ENCODE data around the gene SPAG17. TPM values are rescaled to one million over a fixed set of nuclear protein-coding genes. Genes with fewer than 3 reads are reported as not detected.

Gene SPAG17
- total RNA-seq, 1 experiment from 2014 or later = 0.18 TPM

- peaks cover 9% of the 10 kb centered on the region for H3K4me1 ChIP-seq
- DNase-seq = no peak
- H3K9me3 ChIP-seq (replicated peaks) = no peaks in the 10 kb centered on the region
- H3K36me3 ChIP-seq = no peaks in the 10 kb centered on the region
- H3K27ac ChIP-seq = no peak overlapping the region
- H3K27me3 ChIP-seq = no peaks in the 10 kb centered on the region
- H3K4me3 ChIP-seq = no peak overlapping the region
Observed at GRCh38 chr1:117971777-117972176, 213.3 kb downstream of the SPAG17 start.

DNA sequence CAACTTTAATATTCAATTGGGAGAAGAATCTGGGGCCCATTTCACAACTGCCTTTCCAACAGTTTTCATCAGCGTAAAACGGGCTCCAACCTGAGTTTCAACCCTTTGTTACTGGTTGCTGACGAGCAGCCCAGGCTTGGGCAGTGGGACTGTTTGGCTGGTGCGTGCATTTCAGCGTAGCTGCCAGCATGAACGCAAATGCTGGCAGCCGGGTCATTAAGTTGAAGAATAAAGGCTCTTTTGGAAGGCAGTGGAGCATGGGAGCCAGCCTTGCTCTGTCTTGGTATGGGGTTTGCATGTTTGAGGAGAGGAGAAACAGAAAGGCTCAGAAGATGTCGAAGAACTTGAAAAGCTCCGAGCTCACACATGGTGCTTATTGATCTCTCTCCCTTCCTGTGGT, 214.8 kb downstream of the SPAG17 start:
- H3K36me3 ChIP-seq = no peaks in the 10 kb centered on the region
- no peak overlapping the region for H3K4me3 ChIP-seq
- DNase-seq = no peak
- no peak overlapping the region for H3K27ac ChIP-seq
- no peaks in the 10 kb centered on the region for H3K27me3 ChIP-seq
- H3K9me3 ChIP-seq (replicated peaks) = no peaks in the 10 kb centered on the region
- peaks cover 11% of the 10 kb centered on the region for H3K4me1 ChIP-seq

DNA sequence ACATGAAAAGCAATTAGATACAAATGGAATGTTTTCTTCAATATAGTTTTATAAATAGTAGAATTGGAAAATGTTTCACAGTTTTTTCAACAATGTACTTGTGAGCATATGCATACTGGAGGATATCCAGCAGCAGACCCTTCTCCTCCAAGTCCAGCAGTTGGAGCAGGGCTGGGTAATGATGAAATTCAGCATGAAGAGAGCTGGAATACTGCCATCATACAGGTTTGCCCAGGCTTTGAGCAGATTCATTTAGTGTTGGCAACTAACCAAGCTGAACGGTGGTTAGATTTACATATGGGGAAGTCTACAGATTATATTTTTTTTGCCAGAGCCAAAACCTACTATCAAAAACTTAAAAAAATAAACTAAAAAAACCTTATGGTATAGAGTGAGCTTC, 217.1 kb downstream of the SPAG17 start:
- Histone ChIP-seq H3K36me3 (peaks cover 2% of the 10 kb centered on the region), H3K27me3 (no peaks in the 10 kb centered on the region), H3K4me3 (no peak overlapping the region), H3K27ac (no peak overlapping the region; the same call in 1 of the 2 replicates), H3K4me1 (peaks cover 11% of the 10 kb centered on the region), H3K9me3 (replicated peaks) (no peaks in the 10 kb centered on the region)
- DNase-seq = peak; percentile 40 to 69

DNA sequence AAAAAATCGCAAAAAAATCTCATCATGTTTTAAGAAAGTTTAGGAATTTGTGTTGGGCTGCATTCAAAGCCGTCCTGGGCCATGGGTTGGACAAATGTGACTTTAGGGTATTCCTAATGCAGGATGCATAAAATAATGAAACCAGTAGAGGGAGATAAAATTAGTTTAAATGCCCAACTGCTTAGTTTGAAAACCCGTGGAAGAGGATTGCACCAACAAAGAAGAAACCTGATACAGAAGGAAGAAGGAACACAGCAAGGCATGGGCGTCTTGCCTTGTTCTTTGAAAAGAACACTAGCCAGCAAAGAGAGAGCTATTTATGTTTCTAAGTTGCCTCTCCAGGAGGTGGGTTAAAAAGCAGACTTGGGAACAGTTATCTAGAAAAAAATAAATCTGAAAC, 217.6 kb downstream of the SPAG17 start:
- Histone ChIP-seq H3K36me3 (peaks cover 5% of the 10 kb centered on the region), H3K9me3 (replicated peaks) (no peaks in the 10 kb centered on the region), H3K4me3 (no peak overlapping the region), H3K27ac (no peak overlapping the region; the same call in 1 of the 2 replicates), H3K27me3 (no peaks in the 10 kb centered on the region), H3K4me1 (peaks cover 11% of the 10 kb centered on the region)
- peak; percentile 7 to 60 for DNase-seq

- Histone ChIP-seq H3K9me3 (replicated peaks) (no peaks in the 10 kb centered on the region), H3K27me3 (no peaks in the 10 kb centered on the region), H3K27ac (no peak overlapping the region), H3K4me1 (peaks cover 23% of the 10 kb centered on the region), H3K36me3 (peaks cover 21% of the 10 kb centered on the region), H3K4me3 (no peak overlapping the region)
- DNase-seq = no peak
Observed at GRCh38 chr1:117964290-117965038, 220.6 kb downstream of the SPAG17 start.

DNA sequence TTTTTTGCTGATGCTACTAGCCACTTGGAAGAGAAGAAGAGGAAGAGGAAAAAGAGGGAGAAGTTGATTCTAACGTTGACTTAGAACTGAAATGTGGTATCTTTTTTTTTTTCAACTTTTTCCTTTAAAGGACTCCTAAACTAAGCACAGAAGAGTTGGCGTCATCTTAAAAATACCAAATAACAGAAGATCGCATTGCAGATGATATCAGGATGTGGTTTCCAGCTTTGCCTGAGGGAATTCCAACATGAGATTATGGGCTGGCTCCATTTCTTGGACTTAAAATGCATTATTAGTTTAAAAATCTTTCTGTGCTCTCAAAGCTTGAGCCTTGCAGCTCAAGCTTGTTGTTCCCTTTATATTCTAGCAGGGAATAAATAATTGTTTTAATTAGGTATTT, 225.7 kb downstream of the SPAG17 start:
- Histone ChIP-seq H3K27ac (peak overlapping the region; percentile 12), H3K27me3 (no peaks in the 10 kb centered on the region), H3K9me3 (replicated peaks) (no peaks in the 10 kb centered on the region), H3K4me1 (peaks cover 19% of the 10 kb centered on the region), H3K4me3 (no peak overlapping the region), H3K36me3 (peaks cover 68% of the 10 kb centered on the region)
- peak; percentile 43 to 75 for DNase-seq

- Histone ChIP-seq H3K27me3 (no peaks in the 10 kb centered on the region), H3K9me3 (replicated peaks) (no peaks in the 10 kb centered on the region), H3K4me3 (no peak overlapping the region), H3K4me1 (no peaks in the 10 kb centered on the region), H3K36me3 (peaks cover 96% of the 10 kb centered on the region), H3K27ac (no peak overlapping the region)
- no peak for DNase-seq
Observed at GRCh38 chr1:117952386-117952785, 232.6 kb downstream of the SPAG17 start.

DNA sequence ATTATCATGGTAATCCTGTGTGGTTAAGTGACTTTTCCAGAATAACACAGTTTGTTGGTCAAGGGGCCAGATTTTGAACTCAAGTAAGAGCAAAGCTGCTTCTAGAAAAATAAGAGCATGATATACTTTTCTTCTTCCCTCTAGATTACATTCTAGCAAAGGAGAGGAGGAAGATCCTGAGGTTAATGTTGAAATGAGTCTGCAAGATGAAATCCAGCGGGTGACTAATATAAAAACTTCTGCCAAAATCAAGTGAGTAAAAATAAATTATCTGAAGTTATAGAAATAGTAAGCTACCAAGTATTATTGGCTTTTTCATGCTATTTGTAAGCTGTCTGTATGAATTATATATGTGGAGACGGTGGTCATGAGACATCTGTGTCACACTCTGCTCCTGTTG, 242.7 kb downstream of the SPAG17 start:
- peaks cover 85% of the 10 kb centered on the region for H3K36me3 ChIP-seq
- DNase-seq = no peak
- no peaks in the 10 kb centered on the region for H3K9me3 ChIP-seq (replicated peaks)
- no peak overlapping the region for H3K4me3 ChIP-seq
- H3K4me1 ChIP-seq = no peaks in the 10 kb centered on the region
- no peaks in the 10 kb centered on the region for H3K27me3 ChIP-seq
- no peak overlapping the region for H3K27ac ChIP-seq

- no peaks in the 10 kb centered on the region for H3K27me3 ChIP-seq
- peaks cover 45% of the 10 kb centered on the region for H3K36me3 ChIP-seq
- no peak for DNase-seq
- no peaks in the 10 kb centered on the region for H3K9me3 ChIP-seq (replicated peaks)
- no peak overlapping the region for H3K27ac ChIP-seq
- peaks cover 9% of the 10 kb centered on the region; the same call in 1 of the 2 replicates for H3K4me1 ChIP-seq
- H3K4me3 ChIP-seq = no peak overlapping the region
Observed at GRCh38 chr1:117933769-117934168, 251.3 kb downstream of the SPAG17 start.

GRCh38 chr1:117932576-117932975, 252.5 kb downstream of the SPAG17 start:
- H3K27me3 ChIP-seq = no peaks in the 10 kb centered on the region
- no peak overlapping the region for H3K4me3 ChIP-seq
- DNase-seq = no peak
- peaks cover 44% of the 10 kb centered on the region for H3K36me3 ChIP-seq
- H3K9me3 ChIP-seq (replicated peaks) = no peaks in the 10 kb centered on the region
- no peak overlapping the region for H3K27ac ChIP-seq
- peaks cover 9% of the 10 kb centered on the region; the same call in 1 of the 2 replicates for H3K4me1 ChIP-seq

- H3K27ac ChIP-seq = peak overlapping the region; percentile 64
- peaks cover 9% of the 10 kb centered on the region; the same call in 1 of the 2 replicates for H3K4me1 ChIP-seq
- H3K36me3 ChIP-seq = peaks cover 23% of the 10 kb centered on the region
- no peaks in the 10 kb centered on the region for H3K27me3 ChIP-seq
- DNase-seq = peak in 1 of 2 experiments; percentile 3
- no peaks in the 10 kb centered on the region for H3K9me3 ChIP-seq (replicated peaks)
- H3K4me3 ChIP-seq = peak overlapping the region; percentile 88
Observed at GRCh38 chr1:117930484-117930883, 254.5 kb downstream of the SPAG17 start.

- peaks cover 20% of the 10 kb centered on the region for H3K36me3 ChIP-seq
- no peaks in the 10 kb centered on the region for H3K9me3 ChIP-seq (replicated peaks)
- peak overlapping the region; percentile 88 for H3K4me3 ChIP-seq
- no peak for DNase-seq
- H3K4me1 ChIP-seq = peaks cover 9% of the 10 kb centered on the region; the same call in 1 of the 2 replicates
- peak overlapping the region; percentile 64 for H3K27ac ChIP-seq
- no peaks in the 10 kb centered on the region for H3K27me3 ChIP-seq
Observed at GRCh38 chr1:117930173-117930447, 254.9 kb downstream of the SPAG17 start.

GRCh38 chr1:117929343-117930172, 255.5 kb downstream of the SPAG17 start, which contains the start of the genes GDAP2 and WDR3:
GDAP2 (minus strand) TSS chr1:117929621; CDS start chr1:117920357, 9,264 bp downstream.
WDR3 (plus strand) TSS chr1:117929739; CDS start chr1:117933320, 3,581 bp downstream.
- Histone ChIP-seq H3K9me3 (replicated peaks) (no peaks in the 10 kb centered on the region), H3K27ac (peak within 1 kb of the TSS; percentile 64), H3K4me3 (peak within 1 kb of the TSS; percentile 88), H3K4me1 (peaks cover 9% of the 10 kb centered on the region; the same call in 1 of the 2 replicates), H3K36me3 (peaks cover 14% of the 10 kb centered on the region), H3K27me3 (no peaks in the 10 kb centered on the region)
- peak; percentile 98 for DNase-seq

DNA sequence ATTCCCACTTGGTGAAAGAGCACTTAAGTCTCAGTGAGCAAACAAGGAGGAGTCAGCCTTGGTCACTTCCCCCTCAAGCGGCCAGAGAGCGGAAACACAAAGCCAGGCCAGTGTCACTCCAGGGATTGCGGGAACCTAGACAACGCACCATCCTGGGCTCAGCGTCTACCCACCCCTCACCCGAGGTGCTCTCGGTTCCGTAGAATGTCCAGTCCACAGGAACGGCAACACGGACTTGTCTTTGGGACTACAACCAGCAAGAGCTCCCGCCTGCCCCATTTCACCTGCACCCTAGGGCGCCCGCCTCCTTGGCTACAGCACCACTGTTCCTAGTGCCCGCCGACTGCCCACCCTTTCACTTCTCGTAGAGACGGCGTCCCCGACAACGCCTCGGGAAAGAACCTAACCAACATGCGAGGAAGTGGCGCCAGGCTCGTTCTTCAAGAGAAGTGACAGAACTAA, 256.1 kb downstream of the SPAG17 start:
- H3K4me3 ChIP-seq = peak overlapping the region; percentile 88
- H3K27me3 ChIP-seq = no peaks in the 10 kb centered on the region
- peaks cover 8% of the 10 kb centered on the region for H3K36me3 ChIP-seq
- no peaks in the 10 kb centered on the region for H3K9me3 ChIP-seq (replicated peaks)
- peak overlapping the region; percentile 64 for H3K27ac ChIP-seq
- peaks cover 9% of the 10 kb centered on the region; the same call in 1 of the 2 replicates for H3K4me1 ChIP-seq
- DNase-seq = peak; percentile 64 to 68

- no peak overlapping the region for H3K27ac ChIP-seq
- DNase-seq = no peak
- H3K4me3 ChIP-seq = no peak overlapping the region
- H3K36me3 ChIP-seq = no peaks in the 10 kb centered on the region
- 0 out of 2 replicates have a peak, but pooled peaks cover 3% of the 10 kb centered on the region for H3K4me1 ChIP-seq
- no peaks in the 10 kb centered on the region for H3K9me3 ChIP-seq (replicated peaks)
- no peaks in the 10 kb centered on the region for H3K27me3 ChIP-seq
Observed at GRCh38 chr1:117925981-117926380, 259.0 kb downstream of the SPAG17 start.
